OCI-LY3 (cell line): ENCODE results near the gene OXNAD1.

Experiments used
- H2AFZ ChIP-seq: fragments of 200-600, 300-600 bp; shearing (Covaris generic); 2 replicates; pipeline ENCODE4 v1.6.0; 2014; ENCODE audit warnings: antibody characterized with exemption, low read depth, low read length
- H3K27ac ChIP-seq: fragments of 200-600, 300-600 bp; sonication (generic); 2 replicates; pipeline ENCODE4 v1.5.1; 2014; ENCODE audit warnings: mild to moderate bottlenecking, low read length, moderate library complexity, mixed read lengths
- H3K27me3 ChIP-seq: fragments of 200-600, 300-600 bp; sonication (generic); 2 replicates; pipeline ENCODE4 v1.6.1; 2014; ENCODE audit warnings: low read depth, low read length, mixed read lengths
- H3K36me3 ChIP-seq: fragments of 200-600, 300-600 bp; sonication (generic); replicated peaks from 2 replicates; pipeline ENCODE3; 2014; ENCODE audit warnings: low read depth, low read length, mixed read lengths
- H3K4me1 ChIP-seq: fragments of 300-600, 200-600 bp; sonication (generic); 2 replicates; pipeline ENCODE4 v1.6.1; 2014; ENCODE audit warnings: low read length, mixed read lengths
- H3K4me2 ChIP-seq: fragments of 200-600, 300-600 bp; sonication (generic); 2 replicates; pipeline ENCODE4 v1.6.1; 2014; ENCODE audit warnings: low read length, mixed read lengths
- H3K4me3 ChIP-seq: fragments of 300-600, 200-600 bp; sonication (generic); 2 replicates; pipeline ENCODE4 v1.5.1; 2014; ENCODE audit warnings: antibody characterized with exemption, mild to moderate bottlenecking, low read length, moderate library complexity
- H3K79me2 ChIP-seq: fragments of 300-600, 200-600 bp; shearing (Covaris generic); 2 replicates; pipeline ENCODE4 v1.6.1; 2014; ENCODE audit warnings: mild to moderate bottlenecking, low read length, mixed read lengths
- H3K9ac ChIP-seq: fragments of 300-600, 200-600 bp; shearing (Covaris generic); 2 replicates; pipeline ENCODE4 v1.6.0; 2014; ENCODE audit warnings: mild to moderate bottlenecking, low read length, moderate library complexity
- H3K9me3 ChIP-seq: fragments of 200-600, 300-600 bp; shearing (Covaris generic); 2 replicates; pipeline ENCODE4 v1.6.1; 2014; ENCODE audit warnings: low read length, mixed read lengths; ENCODE audit not compliant: insufficient read depth
- H4K20me1 ChIP-seq: fragments of 200-600, 300-600 bp; sonication (generic); 2 replicates; pipeline ENCODE4 v1.6.1; 2016; ENCODE audit warnings: low read length, mixed read lengths; ENCODE audit not compliant: insufficient read depth
- EZH2phosphoT487 ChIP-seq: fragments of 200-600 bp; shearing (Covaris generic); IDR thresholded peaks from 2 replicates; pipeline ENCODE4 v1.6.1; 2018; ENCODE audit warnings: antibody characterized with exemption, mixed run types, low read depth
- TF ChIP-seq, protein P1 (sequence below): fragments of 200-600, 300-600 bp; sonication (generic); IDR thresholded peaks from 2 replicates; pipeline ENCODE4 v1.5.1; 2014; ENCODE audit warnings: antibody characterized with exemption, low read length, low read depth

Gene OXNAD1

DNA sequence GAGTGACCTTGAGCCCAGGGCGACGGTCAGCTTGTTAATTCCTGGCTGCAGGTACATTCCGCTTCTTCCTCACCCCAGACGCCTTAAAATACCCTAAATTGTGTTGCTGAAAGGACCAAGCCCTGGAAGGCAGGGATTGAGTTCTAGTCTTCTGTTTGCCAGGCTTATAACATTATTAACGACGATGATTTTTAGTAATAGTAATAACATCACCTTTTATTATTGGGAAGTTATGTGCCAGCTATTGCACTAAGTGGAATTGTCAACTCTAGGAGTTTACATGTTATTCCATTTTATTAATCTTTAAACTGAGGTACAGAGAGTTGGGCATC lies 409 bp downstream of the OXNAD1 start:
- Histone ChIP-seq H3K9me3 (no peaks in the 10 kb centered on the region), H3K27me3 (no peaks in the 10 kb centered on the region), H3K36me3 (peaks cover 3% of the 10 kb centered on the region), H3K27ac (peak overlapping the region; percentile 18), H2AFZ (peak overlapping the region; percentile 85; the same call in 1 of the 2 replicates), H3K9ac (peak overlapping the region; percentile 76), H4K20me1 (no peaks in the 10 kb centered on the region), H3K4me1 (peaks cover 30% of the 10 kb centered on the region), H3K4me2 (peak overlapping the region; percentile 76), H3K79me2 (peaks cover 69% of the 10 kb centered on the region), H3K4me3 (peak overlapping the region; percentile 85)
- no peak for TF ChIP-seq EZH2phosphoT487
- TF ChIP-seq, protein P1, sequence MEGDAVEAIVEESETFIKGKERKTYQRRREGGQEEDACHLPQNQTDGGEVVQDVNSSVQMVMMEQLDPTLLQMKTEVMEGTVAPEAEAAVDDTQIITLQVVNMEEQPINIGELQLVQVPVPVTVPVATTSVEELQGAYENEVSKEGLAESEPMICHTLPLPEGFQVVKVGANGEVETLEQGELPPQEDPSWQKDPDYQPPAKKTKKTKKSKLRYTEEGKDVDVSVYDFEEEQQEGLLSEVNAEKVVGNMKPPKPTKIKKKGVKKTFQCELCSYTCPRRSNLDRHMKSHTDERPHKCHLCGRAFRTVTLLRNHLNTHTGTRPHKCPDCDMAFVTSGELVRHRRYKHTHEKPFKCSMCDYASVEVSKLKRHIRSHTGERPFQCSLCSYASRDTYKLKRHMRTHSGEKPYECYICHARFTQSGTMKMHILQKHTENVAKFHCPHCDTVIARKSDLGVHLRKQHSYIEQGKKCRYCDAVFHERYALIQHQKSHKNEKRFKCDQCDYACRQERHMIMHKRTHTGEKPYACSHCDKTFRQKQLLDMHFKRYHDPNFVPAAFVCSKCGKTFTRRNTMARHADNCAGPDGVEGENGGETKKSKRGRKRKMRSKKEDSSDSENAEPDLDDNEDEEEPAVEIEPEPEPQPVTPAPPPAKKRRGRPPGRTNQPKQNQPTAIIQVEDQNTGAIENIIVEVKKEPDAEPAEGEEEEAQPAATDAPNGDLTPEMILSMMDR, result no peak

DNA sequence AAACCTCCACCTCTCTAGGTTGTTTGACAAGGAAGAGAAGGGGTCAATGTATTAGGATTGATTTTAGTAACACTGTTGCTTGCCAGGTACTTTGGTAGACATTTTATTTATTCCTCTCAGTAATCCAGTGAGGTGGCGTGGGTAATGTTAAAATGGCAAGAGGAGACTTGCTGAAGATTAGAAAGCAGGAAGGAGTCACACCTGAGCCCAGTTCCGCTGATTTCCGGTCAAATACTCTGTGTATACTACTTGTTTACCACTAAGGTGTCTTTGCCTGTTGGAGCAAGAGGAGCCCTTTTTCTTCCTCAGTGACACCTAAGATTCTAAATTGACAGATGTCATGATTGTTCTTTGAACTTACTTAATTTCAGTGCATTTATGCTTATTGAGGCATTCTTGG lies 1.7 kb downstream of the OXNAD1 start:
- H3K4me2 ChIP-seq, result 0 out of 2 replicates have a peak overlapping the region, but pooled peaks have one; percentile 76
- TF ChIP-seq, protein P1, result no peak
- TF ChIP-seq EZH2phosphoT487, result no peak
- H3K4me3 ChIP-seq, result no peak overlapping the region

DNA sequence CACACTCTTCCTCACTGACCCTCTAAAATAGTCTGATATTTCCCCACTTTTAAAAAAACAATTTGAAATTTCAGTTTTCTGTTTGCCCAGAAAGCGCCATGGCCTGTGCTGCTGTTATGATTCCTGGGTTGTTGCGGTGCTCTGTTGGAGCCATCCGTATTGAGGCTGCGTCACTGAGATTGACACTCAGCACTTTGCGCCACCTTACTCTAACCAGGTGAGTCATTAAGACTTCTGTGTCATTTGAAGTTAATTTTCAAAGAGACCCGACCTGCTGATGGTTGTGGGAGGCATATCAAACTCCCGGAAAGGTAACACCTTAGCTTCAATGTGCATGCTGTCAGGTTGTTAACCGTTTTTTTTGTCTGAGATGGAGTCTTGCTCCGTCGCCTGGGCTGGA lies 5.8 kb downstream of the OXNAD1 start:
- no peak for TF ChIP-seq EZH2phosphoT487
- TF ChIP-seq, protein P1, result no peak
- no peak overlapping the region for H2AFZ ChIP-seq
- no peak overlapping the region for H3K4me3 ChIP-seq
- H3K4me1 ChIP-seq, result peaks cover 17% of the 10 kb centered on the region
- H3K9ac ChIP-seq, result no peak overlapping the region
- H3K27ac ChIP-seq, result no peak overlapping the region
- peaks cover 29% of the 10 kb centered on the region for H3K79me2 ChIP-seq
- H3K9me3 ChIP-seq, result no peaks in the 10 kb centered on the region
- H3K4me2 ChIP-seq, result no peak overlapping the region
- no peaks in the 10 kb centered on the region for H4K20me1 ChIP-seq
- H3K36me3 ChIP-seq, result peaks cover 19% of the 10 kb centered on the region
- no peaks in the 10 kb centered on the region for H3K27me3 ChIP-seq

More for the DNA sequence above, 1.7 kb downstream of the OXNAD1 start:
- no peaks in the 10 kb centered on the region for H4K20me1 ChIP-seq
- H3K36me3 ChIP-seq, result peaks cover 8% of the 10 kb centered on the region
- no peak overlapping the region for H3K27ac ChIP-seq
- H3K9ac ChIP-seq, result no peak overlapping the region
- no peaks in the 10 kb centered on the region for H3K27me3 ChIP-seq
- peaks cover 30% of the 10 kb centered on the region for H3K4me1 ChIP-seq
- H3K79me2 ChIP-seq, result peaks cover 66% of the 10 kb centered on the region
- H3K9me3 ChIP-seq, result no peaks in the 10 kb centered on the region
- no peak overlapping the region for H2AFZ ChIP-seq

DNA sequence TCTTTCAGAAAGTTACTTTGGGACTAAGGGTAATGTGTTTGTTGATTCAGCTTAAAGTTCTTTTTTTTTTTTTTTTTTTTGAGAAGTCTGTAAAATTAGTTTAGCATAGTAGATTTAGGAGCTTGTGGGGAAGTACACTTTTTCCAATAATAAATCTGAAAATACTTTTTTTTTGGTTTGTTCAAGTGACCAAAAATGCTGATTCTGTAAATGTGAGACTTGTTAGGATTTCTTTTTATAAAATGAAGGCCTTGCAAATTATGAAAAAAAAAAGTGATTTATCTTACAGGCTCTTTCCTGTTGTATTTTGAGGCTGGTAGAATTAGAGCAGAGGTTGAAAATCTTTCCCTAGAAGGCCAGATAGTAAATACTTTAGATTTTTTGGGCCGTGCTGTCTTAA lies 7.6 kb downstream of the OXNAD1 start:
- Histone ChIP-seq H3K9ac (no peak overlapping the region), H2AFZ (no peak overlapping the region), H4K20me1 (no peaks in the 10 kb centered on the region), H3K4me2 (no peak overlapping the region), H3K9me3 (no peaks in the 10 kb centered on the region), H3K27me3 (no peaks in the 10 kb centered on the region), H3K4me3 (no peak overlapping the region), H3K27ac (no peak overlapping the region), H3K79me2 (peaks cover 11% of the 10 kb centered on the region), H3K4me1 (peaks cover 2% of the 10 kb centered on the region; the same call in 1 of the 2 replicates), H3K36me3 (peaks cover 22% of the 10 kb centered on the region)
- TF ChIP-seq EZH2phosphoT487, result no peak
- TF ChIP-seq, protein P1, result no peak
